ENCODE measurements around the gene APC2.

- no peak for TF ChIP-seq TEAD1 (CRISPR knock-in tag; IDR thresholded peaks at IDR 0.05)
- TF ChIP-seq MYBL2 (CRISPR knock-in tag; IDR thresholded peaks at IDR 0.05) = no peak
Measured at GRCh38 chr19:1502433-1503088, 52.6 kb downstream of the APC2 start.

Data from WTC11 (cell line).